ENCODE measurements around the gene SUCLG2. TPM values are rescaled to one million over a fixed set of nuclear protein-coding genes. Genes with fewer than 3 reads are reported as not detected.

The SUCLG2 gene
- total RNA-seq, 1 experiment from 2014 or later: 45.5 TPM

GRCh38 chr3:67450153-67450552 lies 204.3 kb downstream of the SUCLG2 start:
- DNase-seq (ENCODE audit: low read depth): no peak
- in situ Hi-C loops (cut with HindIII; ENCODE audit: low pct_unique_long_range_greater_than_20kb, low sequenced_read_pairs): no loop called here

GRCh38 chr3:67447393-67447792 lies 207.0 kb downstream of the SUCLG2 start:
- in situ Hi-C loops (cut with HindIII; ENCODE audit: low pct_unique_long_range_greater_than_20kb, low sequenced_read_pairs): no loop called here
- no peak for DNase-seq (ENCODE audit: low read depth)

- no peak for DNase-seq (ENCODE audit: low read depth)
- in situ Hi-C loops (cut with HindIII; ENCODE audit: low pct_unique_long_range_greater_than_20kb, low sequenced_read_pairs): no loop called here
These were observed 216.6 kb downstream of the SUCLG2 start for GRCh38 chr3:67437789-67438188.

- in situ Hi-C loops (cut with HindIII; ENCODE audit: low pct_unique_long_range_greater_than_20kb, low sequenced_read_pairs): no loop called here
- DNase-seq (ENCODE audit: low read depth): no peak
These were observed 217.3 kb downstream of the SUCLG2 start for GRCh38 chr3:67437090-67437489.

GRCh38 chr3:67433109-67433508 lies 221.3 kb downstream of the SUCLG2 start:
- in situ Hi-C loops (cut with HindIII; ENCODE audit: low pct_unique_long_range_greater_than_20kb, low sequenced_read_pairs): no loop called here
- no peak for DNase-seq (ENCODE audit: low read depth)

GRCh38 chr3:67431887-67432286 lies 222.5 kb downstream of the SUCLG2 start:
- DNase-seq (ENCODE audit: low read depth): no peak
- in situ Hi-C loops (cut with HindIII; ENCODE audit: low pct_unique_long_range_greater_than_20kb, low sequenced_read_pairs): no loop called here

- no peak for DNase-seq (ENCODE audit: low read depth)
- in situ Hi-C loops (cut with HindIII; ENCODE audit: low pct_unique_long_range_greater_than_20kb, low sequenced_read_pairs): no loop called here
These were observed 230.7 kb downstream of the SUCLG2 start for GRCh38 chr3:67423722-67424121.

GRCh38 chr3:67421912-67422311 lies 232.5 kb downstream of the SUCLG2 start:
- DNase-seq (ENCODE audit: low read depth): no peak
- in situ Hi-C loops (cut with HindIII; ENCODE audit: low pct_unique_long_range_greater_than_20kb, low sequenced_read_pairs): no loop called here

- in situ Hi-C loops (cut with HindIII; ENCODE audit: low pct_unique_long_range_greater_than_20kb, low sequenced_read_pairs): no loop called here
- DNase-seq (ENCODE audit: low read depth): no peak
These were observed 234.6 kb downstream of the SUCLG2 start for GRCh38 chr3:67419779-67420178.

- in situ Hi-C loops (cut with HindIII; ENCODE audit: low pct_unique_long_range_greater_than_20kb, low sequenced_read_pairs): no loop called here
- no peak for DNase-seq (ENCODE audit: low read depth)
These were observed 235.2 kb downstream of the SUCLG2 start for GRCh38 chr3:67419218-67419529.

- no peak for DNase-seq (ENCODE audit: low read depth)
- in situ Hi-C loops (cut with HindIII; ENCODE audit: low pct_unique_long_range_greater_than_20kb, low sequenced_read_pairs): no loop called here
These were observed 235.8 kb downstream of the SUCLG2 start for GRCh38 chr3:67418426-67419217.

- no peak for DNase-seq (ENCODE audit: low read depth)
- in situ Hi-C loops (cut with HindIII; ENCODE audit: low pct_unique_long_range_greater_than_20kb, low sequenced_read_pairs): no loop called here
These were observed 237.7 kb downstream of the SUCLG2 start for GRCh38 chr3:67416703-67417102.

GRCh38 chr3:67415511-67415910 lies 238.9 kb downstream of the SUCLG2 start:
- DNase-seq (ENCODE audit: low read depth): no peak
- in situ Hi-C loops (cut with HindIII; ENCODE audit: low pct_unique_long_range_greater_than_20kb, low sequenced_read_pairs): no loop called here

- DNase-seq (ENCODE audit: low read depth): no peak
- in situ Hi-C loops (cut with HindIII; ENCODE audit: low pct_unique_long_range_greater_than_20kb, low sequenced_read_pairs): no loop called here
These were observed 239.7 kb downstream of the SUCLG2 start for GRCh38 chr3:67414740-67415139.

- in situ Hi-C loops (cut with HindIII; ENCODE audit: low pct_unique_long_range_greater_than_20kb, low sequenced_read_pairs): no loop called here
- no peak for DNase-seq (ENCODE audit: low read depth)
These were observed 249.2 kb downstream of the SUCLG2 start for GRCh38 chr3:67405193-67405592.

- DNase-seq (ENCODE audit: low read depth): no peak
- in situ Hi-C loops (cut with HindIII; ENCODE audit: low pct_unique_long_range_greater_than_20kb, low sequenced_read_pairs): no loop called here
These were observed 251.5 kb downstream of the SUCLG2 start for GRCh38 chr3:67402873-67403272.

- in situ Hi-C loops (cut with HindIII; ENCODE audit: low pct_unique_long_range_greater_than_20kb, low sequenced_read_pairs): no loop called here
- DNase-seq (ENCODE audit: low read depth): no peak
These were observed 252.5 kb downstream of the SUCLG2 start for GRCh38 chr3:67401921-67402320.

- in situ Hi-C loops (cut with HindIII; ENCODE audit: low pct_unique_long_range_greater_than_20kb, low sequenced_read_pairs): no loop called here
These were observed 253.9 kb downstream of the SUCLG2 start for GRCh38 chr3:67400476-67400875.

GRCh38 chr3:67389176-67389575 lies 265.2 kb downstream of the SUCLG2 start:
- in situ Hi-C loops (cut with HindIII; ENCODE audit: low pct_unique_long_range_greater_than_20kb, low sequenced_read_pairs): no loop called here
- DNase-seq (ENCODE audit: low read depth): no peak

More at GRCh38 chr3:67400476-67400875, 253.9 kb downstream of the SUCLG2 start:
- no peak for DNase-seq (ENCODE audit: low read depth)

- in situ Hi-C loops (cut with HindIII; ENCODE audit: low pct_unique_long_range_greater_than_20kb, low sequenced_read_pairs): no loop called here
These were observed 265.7 kb downstream of the SUCLG2 start for GRCh38 chr3:67388738-67389137.

More at GRCh38 chr3:67388738-67389137, 265.7 kb downstream of the SUCLG2 start:
- DNase-seq (ENCODE audit: low read depth): no peak
